Thymus (tissue), 11 donors: ENCODE measurements around the gene OR8K5. TPM values are rescaled to one million over a fixed set of nuclear protein-coding genes. Genes with fewer than 3 reads are reported as not detected.
"Not testable (repeated sequence)": the region's sequence is repeated elsewhere in the genome, so short reads cannot be mapped to it uniquely, and the experiment has no call there.

Source experiments
- DNase-seq, 9 donors: peaks; one replicate each; pipeline ENCODE4 v3.0.0-alpha.2; 2013; ENCODE audit warnings: low spot score in 9 of 9, low read depth in 6 of 9, missing footprints in 1 of 9
- H3K27ac ChIP-seq, 2 donors: one replicate each; pipeline ENCODE4 v1.5.1; 2013; ENCODE audit warnings: control low read depth in 1 of 2, low read depth in 1 of 2, low read length in 1 of 2, mild to moderate bottlenecking in 1 of 2, moderate library complexity in 1 of 2
- H3K27me3 ChIP-seq, 2 donors: one replicate each; pipeline ENCODE4 v1.5.1; 2013; ENCODE audit warnings: low read length in 1 of 2; ENCODE audit not compliant: control insufficient read depth in 2 of 2, insufficient read depth in 1 of 2
- H3K36me3 ChIP-seq, 2 donors: one replicate each; pipeline ENCODE4 v1.5.1; 2013; ENCODE audit warnings: low read length in 1 of 2, mild to moderate bottlenecking in 1 of 2, moderate library complexity in 1 of 2; ENCODE audit not compliant: control insufficient read depth in 2 of 2, insufficient read depth in 2 of 2
- H3K4me1 ChIP-seq, 2 donors: one replicate each; pipeline ENCODE4 v1.5.1; 2013; ENCODE audit warnings: low read length in 2 of 2; ENCODE audit not compliant: control insufficient read depth in 2 of 2, insufficient read depth in 2 of 2
- H3K4me3 ChIP-seq, 2 donors: one replicate each; pipeline ENCODE4 v1.5.1; 2013; ENCODE audit warnings: low read length in 2 of 2, control low read depth in 1 of 2, mild to moderate bottlenecking in 1 of 2
- H3K9me3 ChIP-seq, 2 donors: one replicate each; pipeline ENCODE4 v1.5.1; 2013; ENCODE audit warnings: low read length in 1 of 2, mild to moderate bottlenecking in 1 of 2; ENCODE audit not compliant: control insufficient read depth in 2 of 2, insufficient read depth in 1 of 2
- WGBS: extraction: QIAGEN DNeasy Blood & Tissue Kit; methylation state at CpG from one replicate; pipeline ENCODE4 v1.1.7; 2013; 5-methylcytosine and 5-hydroxymethylcytosine counted together
- polyA plus RNA-seq: library from polyadenylated mRNA; stranded (reverse); fragments of 200-250 nt; gene quantifications from one replicate; pipeline ENCODE4 v1.2.3, GENCODE V29; 2013
- total RNA-seq: library from RNA; stranded (reverse); fragments of 120-200 nt; gene quantifications from one replicate; pipeline ENCODE4 v1.2.4, GENCODE V29; 2013
- donor health status: healthy.

The OR8K5 gene
- total and polyA plus RNA-seq, 2 donors = not detected

- Histone ChIP-seq H3K9me3 (peaks cover 3 to 18% of the 10 kb centered on the region in 2 donors), H3K4me1 (no peaks in the 10 kb centered on the region), H3K36me3 (no peaks in the 10 kb centered on the region), H3K27ac (no peak overlapping the region), H3K4me3 (no peak overlapping the region), H3K27me3 (no peaks in the 10 kb centered on the region)
- no peak for DNase-seq
- WGBS = 96% methylated on average over 15 of the region's 15 CpGs
Measured at GRCh38 chr11:56152333-56152732, 7.8 kb downstream of the OR8K5 start.

DNA sequence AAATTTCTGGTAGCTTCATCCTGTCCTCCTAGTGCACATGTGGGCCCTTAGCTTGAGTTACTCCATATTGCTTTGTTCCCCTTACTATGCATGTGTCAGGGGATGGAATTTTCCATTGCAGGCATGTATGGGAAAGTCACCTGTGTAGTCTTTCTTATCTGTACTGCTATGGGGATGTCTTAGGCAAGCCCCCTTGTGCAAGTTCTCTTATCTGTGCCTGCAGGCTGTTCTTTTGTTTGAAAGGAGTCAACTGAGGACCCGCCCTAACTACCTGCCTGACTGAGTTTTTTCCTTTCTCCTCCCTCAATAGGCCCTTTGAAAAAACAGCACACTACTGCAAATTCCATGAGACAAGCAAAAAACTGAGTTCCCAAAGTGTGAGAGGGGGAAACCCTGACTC, 8.7 kb downstream of the OR8K5 start:
- 90% methylated on average over 1 of the region's 1 CpG for WGBS
- H3K9me3 ChIP-seq = peaks cover 3 to 18% of the 10 kb centered on the region in 2 donors
- DNase-seq = no peak
- no peaks in the 10 kb centered on the region for H3K36me3 ChIP-seq
- H3K4me3 ChIP-seq = no peak overlapping the region
- H3K4me1 ChIP-seq = no peaks in the 10 kb centered on the region
- no peaks in the 10 kb centered on the region for H3K27me3 ChIP-seq
- H3K27ac ChIP-seq = no peak overlapping the region

DNA sequence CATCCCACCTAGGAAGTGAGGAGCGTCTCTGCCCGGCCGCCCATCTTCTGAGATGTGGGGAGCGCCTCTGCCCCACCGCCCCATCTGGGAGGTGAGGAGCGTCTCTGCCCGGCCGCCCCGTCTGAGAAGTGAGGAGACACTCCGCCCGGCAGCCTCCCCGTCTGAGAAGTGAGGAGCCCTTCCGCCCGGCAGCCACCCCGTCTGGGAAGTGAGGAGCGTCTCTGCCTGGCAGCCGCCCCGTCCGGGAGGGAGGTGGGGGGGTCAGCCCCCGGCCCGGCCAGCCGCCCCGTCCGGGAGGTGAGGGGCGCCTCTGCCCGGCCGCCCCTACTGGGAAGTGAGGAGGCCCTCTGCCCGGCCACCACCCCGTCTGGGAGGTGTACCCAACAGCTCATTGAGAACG, 16.4 kb downstream of the OR8K5 start:
- not testable (repeated sequence) for H3K36me3 ChIP-seq, DNase-seq, H3K27ac ChIP-seq, H3K4me3 ChIP-seq, H3K9me3 ChIP-seq, H3K4me1 ChIP-seq, H3K27me3 ChIP-seq
- 92% methylated on average over 30 of the region's 30 CpGs for WGBS

DNA sequence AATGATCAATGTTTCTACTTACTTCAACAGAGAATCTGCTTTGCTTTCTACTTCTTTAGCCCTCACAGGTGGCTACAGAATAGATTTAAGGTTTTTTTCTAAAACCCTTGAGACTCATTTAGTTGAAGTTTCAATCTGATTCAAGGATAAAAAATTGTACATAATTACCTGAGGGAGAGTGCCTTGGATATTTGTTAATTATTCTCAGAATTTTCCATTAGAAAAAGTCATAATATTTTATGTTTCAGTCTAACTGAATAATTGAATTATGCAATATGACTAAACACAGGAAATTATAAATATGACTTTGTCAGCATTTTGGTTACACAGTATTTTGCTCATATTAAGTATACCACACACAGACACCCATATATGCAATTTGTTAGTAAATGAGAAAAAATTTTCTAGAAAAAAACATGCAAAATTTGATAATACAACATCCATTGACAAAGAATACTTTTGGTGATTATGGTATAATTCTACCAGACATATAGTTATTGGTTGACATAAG, 19.9 kb downstream of the OR8K5 start, which contains the start of gene OR8J3:
Gene OR8J3 (minus strand): TSS at position 51 of the 511 bp plus-strand sequence. CDS start 2,483 bp downstream, outside the sequence.
- Histone ChIP-seq H3K27ac (no peak within 1 kb of the TSS), H3K27me3 (no peaks in the 10 kb centered on the region), H3K4me1 (no peaks in the 10 kb centered on the region), H3K9me3 (peaks cover 0 to 4% of the 10 kb centered on the region in 2 donors), H3K36me3 (no peaks in the 10 kb centered on the region), H3K4me3 (no peak within 1 kb of the TSS)
- DNase-seq = no peak

DNA sequence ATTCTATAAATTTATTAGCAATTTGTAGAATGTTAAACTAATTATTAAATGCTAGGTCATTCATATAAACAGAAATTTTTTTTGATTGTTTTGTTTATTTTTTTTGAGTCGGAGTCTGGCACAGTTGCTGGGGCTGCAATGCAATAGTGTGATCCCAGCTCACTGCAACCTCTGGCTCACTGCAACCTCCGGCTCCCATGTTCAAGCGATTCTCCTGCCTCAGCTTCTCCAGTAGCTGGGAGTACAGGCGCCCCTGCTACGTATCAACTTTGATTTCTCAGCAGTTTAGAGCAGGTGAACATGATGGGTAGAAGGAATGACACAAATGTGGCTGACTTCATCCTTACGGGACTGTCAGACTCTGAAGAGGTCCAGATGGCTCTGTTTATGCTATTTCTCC, 38.0 kb downstream of the OR8K5 start, which contains the start of gene OR8H3:
Gene OR8H3 (plus strand): TSS at position 301 of the 400 bp plus-strand sequence. CDS start 0 bp downstream, at position 301.
- Histone ChIP-seq H3K36me3 (no peaks in the 10 kb centered on the region), H3K27me3 (no peaks in the 10 kb centered on the region), H3K4me1 (no peaks in the 10 kb centered on the region), H3K9me3 (no peaks in the 10 kb centered on the region), H3K27ac (no peak within 1 kb of the TSS), H3K4me3 (no peak within 1 kb of the TSS)
- WGBS = 93% methylated on average over 6 of the region's 6 CpGs
- DNase-seq = no peak

Other genes with a start within 250 kb of the OR8K5 start
- not detected for gene OR5W2, start 245.7 kb downstream of the OR8K5 start, total RNA-seq
- not detected for gene OR5W2, start 245.7 kb downstream of the OR8K5 start, polyA plus RNA-seq
- not detected for gene OR5I1, start 223.9 kb downstream of the OR8K5 start, total RNA-seq
- gene OR5I1, start 223.9 kb downstream of the OR8K5 start, polyA plus RNA-seq = not detected
- gene OR10AG1, start 190.4 kb downstream of the OR8K5 start, total RNA-seq = not detected
- gene OR10AG1, start 190.4 kb downstream of the OR8K5 start, polyA plus RNA-seq = not detected
- gene OR5F1, start 165.7 kb downstream of the OR8K5 start, total RNA-seq = not detected
- 0.02 TPM for gene OR5F1, start 165.7 kb downstream of the OR8K5 start, polyA plus RNA-seq
- not detected for gene OR5AS1, start 132.7 kb downstream of the OR8K5 start, total RNA-seq
- not detected for gene OR5AS1, start 132.7 kb downstream of the OR8K5 start, polyA plus RNA-seq
- gene OR8I2, start 67.0 kb downstream of the OR8K5 start, total RNA-seq = not detected
- gene OR8I2, start 67.0 kb downstream of the OR8K5 start, polyA plus RNA-seq = not detected
- gene OR8H2, start 56.6 kb downstream of the OR8K5 start, total RNA-seq = not detected
- not detected for gene OR8H2, start 56.6 kb downstream of the OR8K5 start, polyA plus RNA-seq
- not detected for gene OR8H3, start 37.9 kb downstream of the OR8K5 start, total RNA-seq
- gene OR8H3, start 37.9 kb downstream of the OR8K5 start, polyA plus RNA-seq = not detected
- not detected for gene OR8J3, start 20.1 kb downstream of the OR8K5 start, total RNA-seq
- not detected for gene OR8J3, start 20.1 kb downstream of the OR8K5 start, polyA plus RNA-seq
- not detected for gene OR5J2, start 16.3 kb upstream of the OR8K5 start, total RNA-seq
- gene OR5J2, start 16.3 kb upstream of the OR8K5 start, polyA plus RNA-seq = 0.02 TPM
- not detected for gene OR5T2, start 73.9 kb upstream of the OR8K5 start, total RNA-seq
- not detected for gene OR5T2, start 73.9 kb upstream of the OR8K5 start, polyA plus RNA-seq
- gene OR5T3, start 91.9 kb upstream of the OR8K5 start, total RNA-seq = not detected
- not detected for gene OR5T3, start 91.9 kb upstream of the OR8K5 start, polyA plus RNA-seq
- gene OR5T1, start 113.8 kb upstream of the OR8K5 start, total RNA-seq = not detected
- gene OR5T1, start 113.8 kb upstream of the OR8K5 start, polyA plus RNA-seq = not detected
- not detected for gene OR8H1, start 131.9 kb upstream of the OR8K5 start, total RNA-seq
- not detected for gene OR8H1, start 131.9 kb upstream of the OR8K5 start, polyA plus RNA-seq
- gene OR8K3, start 154.8 kb upstream of the OR8K5 start, total RNA-seq = not detected
- not detected for gene OR8K3, start 154.8 kb upstream of the OR8K5 start, polyA plus RNA-seq
- gene OR8K1, start 185.7 kb upstream of the OR8K5 start, total RNA-seq = not detected
- not detected for gene OR8K1, start 185.7 kb upstream of the OR8K5 start, polyA plus RNA-seq
- gene OR8J1, start 194.0 kb upstream of the OR8K5 start, total RNA-seq = not detected
- not detected for gene OR8J1, start 194.0 kb upstream of the OR8K5 start, polyA plus RNA-seq
- gene OR8U1, start 215.3 kb upstream of the OR8K5 start, total RNA-seq = not detected
- gene OR8U1, start 215.3 kb upstream of the OR8K5 start, polyA plus RNA-seq = not detected